Measurements from ENCODE around the gene STX17. TPM values are rescaled to one million over a fixed set of nuclear protein-coding genes. Genes with fewer than 3 reads are reported as not detected.

STX17 gene
- total and polyA plus RNA-seq, 2 donors (not counting 3 experiments of a cell fraction or from before 2014, with no cell fraction given) = 5.3 to 17.6 TPM

- ChIA-PET POLR2A (no interaction called here), CTCF (interaction anchor here (0.8 to 2.2 kb wide), 9 partner anchors 8 to 785 kb away, joined by 3 to 11 read pairs (median 3); partner anchors contain the start of gene STX17)
- H3K79me2 ChIP-seq (ENCODE audit: control insufficient read depth, insufficient read depth, low read length) = no peaks in the 10 kb centered on the region
- H3K27ac ChIP-seq (ENCODE audit: insufficient read depth, low read depth, low read length) = peak overlapping the region; percentile 55
- H2AFZ ChIP-seq (ENCODE audit: low read depth, low read length) = no peak overlapping the region
- intact Hi-C loops (cut with micrococcal nuclease) (loop anchor here (2.0 to 5.0 kb wide), 2 partner anchors 42 to 126 kb away; partner anchors contain the start of genes NR4A3 and STX17), dilution Hi-C loops (cut with MboI; ENCODE audit: extremely low pct_ligation_motif_present, low sequenced_read_pairs) (no loop called here)
- BruUV-seq (replicated peaks) = no TSS peak
- H3K4me2 ChIP-seq (ENCODE audit: insufficient read depth, low read length) = peak overlapping the region; percentile 60
- H3K27me3 ChIP-seq (ENCODE audit: control insufficient read depth in 2 of 2, insufficient read depth in 2 of 2, low read length in 2 of 2) = no peaks in the 10 kb centered on the region
- no peak for DNase-seq (ENCODE audit: low read depth, low spot score)
- peak overlapping the region; percentile 9 for H3K9ac ChIP-seq (replicated peaks; ENCODE audit: extremely low read depth, insufficient read depth, low read length)
- H3K9me1 ChIP-seq (replicated peaks; ENCODE audit: control insufficient read depth, extremely low read depth, insufficient read depth, low read length) = no peaks in the 10 kb centered on the region
- H3K36me3 ChIP-seq (ENCODE audit: control insufficient read depth in 2 of 2, extremely low read depth in 1 of 2, insufficient read depth in 2 of 2, low read length in 2 of 2) = no peaks in the 10 kb centered on the region
- no peak for FAIRE-seq
- TF ChIP-seq CTCF (IDR thresholded peaks at IDR 0.05; ENCODE audit: extremely low read depth in 1 of 2, insufficient read depth in 1 of 2, low read depth in 1 of 2, low read length in 2 of 2) (no peak), POLR2A (IDR thresholded peaks at IDR 0.05; ENCODE audit: low read depth, low read length) (no peak), MAX (IDR thresholded peaks at IDR 0.05; ENCODE audit: insufficient read depth, insufficient read length) (no peak), FOS (IDR thresholded peaks at IDR 0.05; ENCODE audit: borderline replicate concordance, insufficient read depth, low read length) (no peak), EZH2 (IDR thresholded peaks at IDR 0.05; ENCODE audit: borderline replicate concordance, low read depth, low read length, severe bottlenecking) (no peak), GATA2 (IDR thresholded peaks at IDR 0.05; ENCODE audit: insufficient read depth, insufficient read length, low read depth, low read length) (no peak), JUN (IDR thresholded peaks at IDR 0.05; ENCODE audit: borderline replicate concordance, insufficient read depth, insufficient read length, low read depth) (no peak)
- H3K9me3 ChIP-seq (replicated peaks; ENCODE audit: control insufficient read depth, insufficient read depth, low read length) = no peaks in the 10 kb centered on the region
- no peak overlapping the region for H3K4me3 ChIP-seq (replicated peaks in 1 of 3; ENCODE audit: insufficient read depth in 1 of 3, low read depth in 1 of 3, low read length in 3 of 3)
- H3K4me1 ChIP-seq (ENCODE audit: control insufficient read depth, extremely low read depth, insufficient read depth, low read length) = peaks cover 7% of the 10 kb centered on the region
- no peaks in the 10 kb centered on the region for H4K20me1 ChIP-seq (replicated peaks; ENCODE audit: control insufficient read depth, extremely low read depth, insufficient read depth, low read length)
Measured at GRCh38 chr9:99948482-99948881, 42.0 kb downstream of the STX17 start.
